ENCODE results near the gene SGCD.

SGCD gene

GRCh38 chr5:156581725-156582124 lies 254.8 kb downstream of the SGCD start:
- TF ChIP-seq REST (IDR thresholded peaks at IDR 0.05; ENCODE audit: insufficient read depth in 1 of 2, low read depth in 2 of 2, low read length in 2 of 2): no peak

- no peak for TF ChIP-seq POLR2AphosphoS5 (IDR thresholded peaks at IDR 0.05; ENCODE audit: low read depth, low read length)
These were observed 255.2 kb downstream of the SGCD start for GRCh38 chr5:156582193-156582598.

GRCh38 chr5:156584871-156585270 lies 257.9 kb downstream of the SGCD start:
- no peak for TF ChIP-seq FOXP2 (optimal IDR thresholded peaks at IDR 0.05; ENCODE audit: borderline replicate concordance, extremely low read depth, extremely low read length, insufficient read depth)
- TF ChIP-seq TAF1 (IDR thresholded peaks at IDR 0.05; ENCODE audit: borderline replicate concordance, insufficient read depth, low read length): no peak
- no peak for TF ChIP-seq REST (IDR thresholded peaks at IDR 0.05; ENCODE audit: insufficient read depth in 1 of 2, low read depth in 2 of 2, low read length in 2 of 2)
- TF ChIP-seq SIN3A (IDR thresholded peaks at IDR 0.05; ENCODE audit: borderline replicate concordance, insufficient read depth, low read length): no peak
- TF ChIP-seq POLR2AphosphoS5 (IDR thresholded peaks at IDR 0.05; ENCODE audit: low read depth, low read length): no peak

- TF ChIP-seq SIN3A (IDR thresholded peaks at IDR 0.05; ENCODE audit: borderline replicate concordance, insufficient read depth, low read length) (no peak), REST (IDR thresholded peaks at IDR 0.05; ENCODE audit: insufficient read depth in 1 of 2, low read depth in 2 of 2, low read length in 2 of 2) (no peak), POLR2AphosphoS5 (IDR thresholded peaks at IDR 0.05; ENCODE audit: low read depth, low read length) (no peak), FOXP2 (optimal IDR thresholded peaks at IDR 0.05; ENCODE audit: borderline replicate concordance, extremely low read depth, extremely low read length, insufficient read depth) (no peak), TAF1 (IDR thresholded peaks at IDR 0.05; ENCODE audit: borderline replicate concordance, insufficient read depth, low read length) (no peak)
These were observed 259.0 kb downstream of the SGCD start for GRCh38 chr5:156585999-156586398.

- TF ChIP-seq REST (IDR thresholded peaks at IDR 0.05; ENCODE audit: insufficient read depth in 1 of 2, low read depth in 2 of 2, low read length in 2 of 2): no peak
- no peak for TF ChIP-seq TAF1 (IDR thresholded peaks at IDR 0.05; ENCODE audit: borderline replicate concordance, insufficient read depth, low read length)
- TF ChIP-seq SIN3A (IDR thresholded peaks at IDR 0.05; ENCODE audit: borderline replicate concordance, insufficient read depth, low read length): no peak
- TF ChIP-seq FOXP2 (optimal IDR thresholded peaks at IDR 0.05; ENCODE audit: borderline replicate concordance, extremely low read depth, extremely low read length, insufficient read depth): no peak
- TF ChIP-seq POLR2AphosphoS5 (IDR thresholded peaks at IDR 0.05; ENCODE audit: low read depth, low read length): no peak
These were observed 260.0 kb downstream of the SGCD start for GRCh38 chr5:156587012-156587411.
